Cardiac fibroblast (primary cell): ENCODE measurements around the gene HOOK2.

Source experiments
- DNase-seq, 2 donors: peaks; one replicate each; pipeline versions ENCODE4 v3.0.0 to v3.0.0-alpha.2; 2010; ENCODE audit warnings: low read depth in 2 of 2
- H3K4me3 ChIP-seq, 2 donors: replicated peaks in 1 of 2; 1 replicate in 1 of 2; 2 replicates in 1 of 2; pipeline ENCODE4 v1.5.1; 2011; ENCODE audit warnings: low read depth in 2 of 2, low read length in 2 of 2, mild to moderate bottlenecking in 2 of 2, moderate library complexity in 1 of 2
- TF ChIP-seq, protein P1 (sequence below): IDR thresholded peaks from one replicate; pipeline ENCODE4 v1.5.1; 2011; ENCODE audit warnings: low read depth, mild to moderate bottlenecking, low read length, inconsistent platforms

Gene HOOK2

DNA sequence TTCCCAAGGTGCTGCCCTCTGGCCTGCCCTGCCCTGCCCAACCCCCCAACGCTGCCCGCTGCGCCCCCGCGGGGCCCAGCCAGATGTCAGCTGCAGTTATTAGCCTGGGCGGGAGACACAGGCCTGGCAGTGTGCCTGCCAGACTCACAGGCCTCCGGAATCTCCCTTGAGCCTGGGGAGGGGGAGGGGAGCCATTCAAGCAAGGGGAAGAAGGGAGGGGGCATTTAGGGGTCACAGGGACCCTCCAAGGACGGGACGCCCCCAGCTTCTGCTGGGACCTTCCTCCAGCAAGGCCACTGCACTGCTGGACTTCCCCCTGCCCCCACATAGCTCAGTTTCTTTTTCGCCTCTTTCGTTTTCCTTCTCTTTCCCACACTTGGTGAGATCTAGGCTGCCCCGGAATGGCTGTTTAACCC is 13.3 kb upstream of the HOOK2 start:
- DNase-seq = peak; percentile 81 to 83
- TF ChIP-seq, protein P1, sequence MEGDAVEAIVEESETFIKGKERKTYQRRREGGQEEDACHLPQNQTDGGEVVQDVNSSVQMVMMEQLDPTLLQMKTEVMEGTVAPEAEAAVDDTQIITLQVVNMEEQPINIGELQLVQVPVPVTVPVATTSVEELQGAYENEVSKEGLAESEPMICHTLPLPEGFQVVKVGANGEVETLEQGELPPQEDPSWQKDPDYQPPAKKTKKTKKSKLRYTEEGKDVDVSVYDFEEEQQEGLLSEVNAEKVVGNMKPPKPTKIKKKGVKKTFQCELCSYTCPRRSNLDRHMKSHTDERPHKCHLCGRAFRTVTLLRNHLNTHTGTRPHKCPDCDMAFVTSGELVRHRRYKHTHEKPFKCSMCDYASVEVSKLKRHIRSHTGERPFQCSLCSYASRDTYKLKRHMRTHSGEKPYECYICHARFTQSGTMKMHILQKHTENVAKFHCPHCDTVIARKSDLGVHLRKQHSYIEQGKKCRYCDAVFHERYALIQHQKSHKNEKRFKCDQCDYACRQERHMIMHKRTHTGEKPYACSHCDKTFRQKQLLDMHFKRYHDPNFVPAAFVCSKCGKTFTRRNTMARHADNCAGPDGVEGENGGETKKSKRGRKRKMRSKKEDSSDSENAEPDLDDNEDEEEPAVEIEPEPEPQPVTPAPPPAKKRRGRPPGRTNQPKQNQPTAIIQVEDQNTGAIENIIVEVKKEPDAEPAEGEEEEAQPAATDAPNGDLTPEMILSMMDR = no peak
- H3K4me3 ChIP-seq = peak overlapping the region; percentile 33 to 47

DNA sequence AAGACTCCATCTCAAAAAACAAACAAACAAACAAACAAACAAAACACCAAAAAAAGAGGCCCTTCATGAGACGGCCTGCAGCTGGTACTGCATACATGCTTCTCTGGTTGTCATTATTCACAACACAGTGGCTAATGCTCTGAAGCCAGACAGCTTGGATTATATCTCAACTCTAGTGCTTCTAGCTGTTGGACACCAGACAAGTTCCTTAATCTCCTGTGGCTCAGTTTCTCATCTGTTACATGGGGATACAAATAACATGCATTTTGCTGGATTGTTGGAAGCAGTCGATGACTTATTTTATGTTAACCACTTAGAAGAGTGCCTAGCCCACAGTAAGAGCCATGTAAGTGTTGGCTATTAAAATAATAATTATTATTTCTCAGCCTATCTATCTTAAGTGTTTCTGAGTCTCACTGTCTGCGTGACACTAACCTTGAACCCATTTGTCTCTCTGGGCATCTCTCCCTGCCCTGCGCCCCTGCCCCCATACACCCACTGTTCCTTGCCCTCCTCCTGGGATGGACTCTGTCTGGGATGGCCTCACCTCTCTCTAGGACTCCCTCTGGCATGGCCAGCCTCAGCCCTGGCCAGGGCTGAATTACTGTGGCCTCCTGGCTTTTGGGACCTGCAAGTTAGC is 12.8 kb upstream of the HOOK2 start:
- no peak for DNase-seq
- TF ChIP-seq, protein P1 = no peak
- H3K4me3 ChIP-seq = no peak overlapping the region

DNA sequence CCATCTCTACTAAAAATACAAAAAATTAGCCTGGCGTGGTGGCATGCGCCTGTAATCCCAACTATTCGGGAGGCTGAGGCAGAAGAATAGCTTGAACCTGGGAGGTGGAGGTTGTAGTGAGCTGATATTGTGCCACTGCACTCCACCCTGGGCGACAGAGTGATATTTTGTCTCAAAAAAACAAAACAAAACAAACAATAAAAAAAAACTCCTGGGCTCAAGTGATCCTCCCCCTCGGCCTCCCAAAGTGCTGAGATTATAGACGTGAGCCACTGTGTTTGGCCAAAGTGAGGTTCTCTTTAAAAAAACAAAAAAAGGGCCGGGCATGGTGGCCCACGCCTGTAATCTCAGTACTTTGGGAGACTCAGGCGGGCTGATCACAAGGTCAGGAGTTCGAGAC is 12.1 kb upstream of the HOOK2 start:
- no peak for DNase-seq
- TF ChIP-seq, protein P1 = no peak
- H3K4me3 ChIP-seq = no peak overlapping the region

DNA sequence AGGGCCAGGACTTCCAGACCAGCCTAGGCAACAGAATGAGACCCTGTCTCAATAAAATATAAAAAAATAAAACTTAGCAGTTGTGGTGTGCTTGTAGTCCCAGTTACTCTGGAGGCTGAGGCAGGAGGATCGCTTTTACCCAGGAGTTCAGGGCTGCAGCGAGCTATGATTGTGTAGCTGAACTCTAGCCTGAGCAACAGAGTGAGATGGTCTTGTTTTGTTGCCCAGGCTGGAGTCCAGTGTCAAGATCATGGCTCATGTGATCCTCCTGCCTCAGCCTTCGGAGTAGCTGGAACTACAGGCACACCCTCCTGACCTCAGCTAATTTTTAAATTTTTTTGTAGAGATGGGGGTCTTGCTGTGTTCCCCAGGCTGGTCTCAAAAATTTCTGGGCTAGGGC is 11.6 kb upstream of the HOOK2 start:
- no peak for DNase-seq
- H3K4me3 ChIP-seq = no peak overlapping the region
- TF ChIP-seq, protein P1 = no peak

DNA sequence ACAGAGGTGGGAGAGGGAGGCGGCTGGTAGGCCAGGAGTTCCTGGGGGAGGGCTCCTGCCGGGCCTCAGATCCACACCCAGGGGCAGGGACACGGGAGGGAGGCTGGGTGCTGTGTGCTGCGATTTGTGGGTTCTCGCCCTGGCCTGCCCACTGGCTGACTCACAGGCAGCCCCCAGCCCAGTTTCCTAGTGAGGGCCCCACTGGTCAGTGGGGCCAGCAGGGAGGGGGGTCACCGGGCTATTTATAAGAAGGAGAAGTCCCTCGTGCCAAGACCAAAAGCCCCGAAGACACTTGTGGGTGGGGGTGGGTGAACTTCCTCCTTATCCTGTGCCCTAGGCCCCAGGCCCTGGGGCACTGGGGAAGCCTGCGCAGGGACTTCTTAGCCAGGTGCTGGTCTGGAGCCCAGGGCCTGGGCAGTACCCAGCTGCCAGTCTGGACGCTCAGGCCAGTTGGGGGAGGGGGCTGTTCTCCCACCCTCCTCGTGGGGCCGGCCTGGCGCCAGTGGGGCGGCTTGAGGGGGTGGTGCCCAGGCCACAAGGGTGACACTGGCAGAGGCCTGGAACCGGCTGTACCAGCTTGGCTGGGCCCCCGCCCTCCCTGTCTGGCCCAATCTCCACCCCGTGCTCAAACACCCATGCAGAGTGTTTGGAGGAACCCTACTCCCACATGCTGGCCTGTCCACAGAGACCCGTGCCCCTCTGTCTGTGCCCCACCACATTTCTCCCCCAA is 11.0 kb upstream of the HOOK2 start:
- DNase-seq = no peak
- TF ChIP-seq, protein P1 = no peak
- no peak overlapping the region for H3K4me3 ChIP-seq

DNA sequence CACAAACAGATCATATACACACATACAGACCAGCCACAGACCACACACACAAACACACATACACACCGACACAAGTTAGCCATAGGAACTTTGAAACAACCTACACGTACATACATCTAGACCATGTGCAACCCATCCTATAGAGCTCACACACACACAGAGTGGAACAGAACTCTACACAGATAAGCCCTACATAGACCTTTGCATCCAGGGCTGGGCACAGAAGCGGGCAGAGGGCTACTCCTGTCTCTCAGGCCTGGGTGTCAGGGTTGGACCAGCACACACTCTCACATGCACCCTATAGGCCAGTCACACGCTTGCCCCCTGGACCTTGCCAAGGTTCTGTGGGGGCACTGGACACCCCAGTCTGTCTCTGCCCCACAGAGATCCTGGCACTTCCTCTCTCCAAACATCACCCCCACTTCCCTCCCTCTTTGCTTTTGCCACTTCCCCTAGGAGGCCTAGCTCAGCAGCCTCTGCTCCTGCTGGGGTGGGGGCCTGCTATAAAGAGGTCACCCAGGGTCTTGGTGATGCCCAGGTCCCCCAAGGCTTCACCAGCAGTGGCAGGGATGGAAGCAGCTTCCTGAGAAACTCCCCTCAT is 10.2 kb upstream of the HOOK2 start:
- no peak overlapping the region for H3K4me3 ChIP-seq
- no peak for DNase-seq
- TF ChIP-seq, protein P1 = no peak
